ENCODE measurements around the gene MTHFD1. TPM values are rescaled to one million over a fixed set of nuclear protein-coding genes. Genes with fewer than 3 reads are reported as not detected.

The MTHFD1 gene
- total and polyA plus RNA-seq, 9 of the 15 experiments (the other 6 are each of a cell fraction or from before 2014, with no cell fraction given), result 66.7 to 158 (median 90.9) TPM

DNA sequence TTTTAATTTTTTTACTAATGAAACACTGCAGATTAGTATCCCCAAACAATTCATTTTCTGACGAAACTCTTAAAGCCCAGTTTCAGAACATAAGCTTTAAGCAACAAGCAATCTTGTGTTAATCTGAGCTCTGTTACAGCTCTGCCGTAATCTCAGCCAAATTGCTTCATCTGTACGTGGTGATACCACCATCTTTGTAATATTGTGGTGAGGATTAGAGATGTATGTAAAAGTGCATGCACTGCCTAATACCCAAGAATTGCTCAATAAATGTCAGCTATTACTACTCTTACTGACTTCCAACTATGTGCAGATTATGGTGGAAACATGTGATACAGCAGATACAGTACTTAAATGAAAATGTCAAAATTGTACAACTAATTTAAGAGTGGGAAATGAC lies 78.9 kb downstream of the MTHFD1 start:
- TF ChIP-seq ZNF165 (CRISPR knock-in tag; IDR thresholded peaks at IDR 0.05; ENCODE audit: borderline replicate concordance) (no peak), SMAD2 (IDR thresholded peaks at IDR 0.05; ENCODE audit: low read depth, low read length) (no peak), ATF1 (CRISPR knock-in tag; IDR thresholded peaks at IDR 0.05) (no peak), ATF1 (tag; IDR thresholded peaks at IDR 0.05) (no peak), KLF16 (IDR thresholded peaks at IDR 0.05) (no peak), TEAD4 (IDR thresholded peaks at IDR 0.05; ENCODE audit: low read length) (no peak), TEAD4 (CRISPR knock-in tag; IDR thresholded peaks at IDR 0.05; ENCODE audit: borderline replicate concordance) (no peak), MXI1 (IDR thresholded peaks at IDR 0.05; ENCODE audit: low read depth, low read length) (no peak), KHSRP (IDR thresholded peaks at IDR 0.05) (no peak), LCOR (CRISPR knock-in tag; IDR thresholded peaks at IDR 0.05) (no peak), SRF (CRISPR knock-in tag; IDR thresholded peaks at IDR 0.05) (no peak)
- H3K27me3 ChIP-seq (ENCODE audit: control insufficient read depth in 2 of 2, insufficient read depth in 2 of 2, low read length in 2 of 2), result no peaks in the 10 kb centered on the region
- no peak overlapping the region for H3K27ac ChIP-seq (ENCODE audit: extremely low read depth, low read depth, low read length)
- ChIA-PET POLR2A (interaction anchor here (1.0 to 1.4 kb wide), 2 partner anchors 9 to 19 kb away, joined by 3 to 4 read pairs; no protein-coding TSS in a partner anchor), CTCF (ENCODE audit: low intra/inter-chr PET ratio) (no interaction called here)
- no peak overlapping the region for H2AFZ ChIP-seq (ENCODE audit: low read depth, low read length)
- H3K36me3 ChIP-seq (ENCODE audit: control insufficient read depth, insufficient read depth, low read length), result no peaks in the 10 kb centered on the region
- DNase-seq (ENCODE audit: extremely low read depth in 1 of 4, low spot score in 3 of 4) (no peak), FAIRE-seq (no peak), ATAC-seq (no peak)
- no peak overlapping the region for H3K9ac ChIP-seq (ENCODE audit: insufficient read depth in 1 of 2, low read depth in 2 of 2, low read length in 2 of 2)
- H4K20me1 ChIP-seq (replicated peaks; ENCODE audit: control insufficient read depth, insufficient read depth, low read length), result no peaks in the 10 kb centered on the region; the same call in 1 of the 2 replicates
- H3K4me3 ChIP-seq, result no peak overlapping the region
- H3K9me1 ChIP-seq (ENCODE audit: control insufficient read depth, insufficient read depth, low read length), result no peaks in the 10 kb centered on the region
- intact Hi-C loops (cut with micrococcal nuclease), result loop anchor here (5.0 kb wide), 1 partner anchor 40 kb away; no protein-coding TSS in a partner anchor
- in situ Hi-C loops (cut with MboI), result loop anchor here (10.0 kb wide), 1 partner anchor 122 kb away; no protein-coding TSS in a partner anchor
- no peaks in the 10 kb centered on the region for H3K79me2 ChIP-seq (ENCODE audit: control insufficient read depth, insufficient read depth, low read length)
- no TSS peak for BruUV-seq (replicated peaks)
- no peaks in the 10 kb centered on the region for H3K9me3 ChIP-seq (replicated peaks; ENCODE audit: control insufficient read depth, insufficient read depth, low read depth, low read length)
- peaks cover 8 to 9% of the 10 kb centered on the region in 2 experiments; a peak in 4 of 5 replicates for H3K4me1 ChIP-seq (replicated peaks in 1 of 2; ENCODE audit: control insufficient read depth in 2 of 2, insufficient read depth in 2 of 2, low read length in 2 of 2)
- no peak overlapping the region for H3K4me2 ChIP-seq (ENCODE audit: insufficient read depth, low read length)
- WGBS (ENCODE audit: insufficient coverage, low coverage, missing lambda C conversion rate), result 47% methylated on average over 3 of the region's 3 CpGs
